ENCODE data around the gene MAP3K5. TPM values are rescaled to one million over a fixed set of nuclear protein-coding genes. Genes with fewer than 3 reads are reported as not detected.

Gene MAP3K5
- total RNA-seq, 1 donor from 2014 or later, result 0.09 TPM

DNA sequence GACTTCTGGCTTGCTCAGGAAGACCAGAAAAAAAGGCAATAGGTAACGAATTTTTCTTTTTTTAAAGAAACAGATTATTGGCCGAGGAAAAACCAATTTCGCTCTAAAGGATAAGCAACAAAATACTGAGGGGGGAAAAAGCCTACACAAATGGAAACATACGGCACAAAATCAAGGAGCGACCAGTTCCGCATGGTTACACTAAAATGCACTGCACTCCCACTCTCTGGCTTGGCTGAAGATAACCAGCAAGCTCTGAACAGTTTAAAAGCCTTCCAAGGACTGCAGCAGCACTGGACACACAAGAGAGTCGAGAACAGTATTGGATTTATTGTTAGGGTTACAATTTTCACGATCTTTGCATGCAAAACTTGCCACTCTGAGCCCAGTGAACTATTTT, 241.2 kb downstream of the MAP3K5 start:
- peak overlapping the region; percentile 79 for H3K4me3 Mint-ChIP-seq
- H3K4me1 Mint-ChIP-seq, result peaks cover 4% of the 10 kb centered on the region
- TF ChIP-seq, protein P1, sequence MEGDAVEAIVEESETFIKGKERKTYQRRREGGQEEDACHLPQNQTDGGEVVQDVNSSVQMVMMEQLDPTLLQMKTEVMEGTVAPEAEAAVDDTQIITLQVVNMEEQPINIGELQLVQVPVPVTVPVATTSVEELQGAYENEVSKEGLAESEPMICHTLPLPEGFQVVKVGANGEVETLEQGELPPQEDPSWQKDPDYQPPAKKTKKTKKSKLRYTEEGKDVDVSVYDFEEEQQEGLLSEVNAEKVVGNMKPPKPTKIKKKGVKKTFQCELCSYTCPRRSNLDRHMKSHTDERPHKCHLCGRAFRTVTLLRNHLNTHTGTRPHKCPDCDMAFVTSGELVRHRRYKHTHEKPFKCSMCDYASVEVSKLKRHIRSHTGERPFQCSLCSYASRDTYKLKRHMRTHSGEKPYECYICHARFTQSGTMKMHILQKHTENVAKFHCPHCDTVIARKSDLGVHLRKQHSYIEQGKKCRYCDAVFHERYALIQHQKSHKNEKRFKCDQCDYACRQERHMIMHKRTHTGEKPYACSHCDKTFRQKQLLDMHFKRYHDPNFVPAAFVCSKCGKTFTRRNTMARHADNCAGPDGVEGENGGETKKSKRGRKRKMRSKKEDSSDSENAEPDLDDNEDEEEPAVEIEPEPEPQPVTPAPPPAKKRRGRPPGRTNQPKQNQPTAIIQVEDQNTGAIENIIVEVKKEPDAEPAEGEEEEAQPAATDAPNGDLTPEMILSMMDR (conservative IDR thresholded peaks at IDR 0.05), result no peak
- no peak for DNase-seq (ENCODE audit: low read depth, low spot score)
- peaks cover 87% of the 10 kb centered on the region for H3K27me3 Mint-ChIP-seq (ENCODE audit: low read depth)
- no peaks in the 10 kb centered on the region for H3K9me3 Mint-ChIP-seq
- H3K36me3 Mint-ChIP-seq (ENCODE audit: low read depth), result no peaks in the 10 kb centered on the region
- no peak overlapping the region for H3K27ac Mint-ChIP-seq (ENCODE audit: unreplicated experiment)

DNA sequence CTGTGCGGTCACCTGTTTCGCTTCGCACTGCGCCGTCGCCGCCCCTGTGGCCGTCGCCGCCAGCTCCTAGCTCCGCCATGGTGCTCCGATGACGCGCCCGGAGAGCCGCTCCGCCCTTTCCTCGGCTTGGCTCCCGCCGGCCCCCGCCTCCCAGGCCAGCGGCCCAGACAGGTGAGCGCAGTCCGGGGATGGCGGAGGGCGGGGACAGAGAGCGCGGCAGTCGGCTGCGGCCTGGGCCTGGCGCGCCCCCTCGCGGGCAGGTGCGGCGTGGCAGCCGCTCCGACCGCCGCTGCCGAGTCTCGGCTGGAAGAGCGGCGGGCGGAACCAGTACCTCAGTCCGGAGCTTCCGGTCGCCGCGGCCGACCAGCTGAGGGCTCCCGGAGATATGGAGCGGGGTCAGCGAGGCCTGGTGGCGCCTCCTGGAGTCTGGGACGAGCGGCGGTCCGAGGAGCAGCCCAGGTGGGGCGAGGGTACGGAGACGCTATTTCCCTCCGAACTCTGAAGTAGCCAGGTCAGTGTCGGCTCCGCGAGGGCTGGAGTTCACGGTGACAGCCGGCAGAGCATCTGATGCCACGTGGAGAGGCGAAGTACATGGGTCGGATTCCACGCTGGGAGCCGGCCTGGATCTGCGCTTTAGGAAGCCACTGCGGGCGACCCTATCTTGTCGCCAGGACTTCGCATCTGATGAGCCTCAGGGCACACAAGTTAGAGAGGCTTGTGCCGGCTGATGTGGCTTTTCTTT, 241.8 kb downstream of the MAP3K5 start, which contains the start of gene MAP7:
MAP7 (minus strand) TSS at position 93 of the 742 bp plus-strand sequence; CDS start at position 79, 14 bp downstream.
- TF ChIP-seq, protein P1 (conservative IDR thresholded peaks at IDR 0.05), result peak; percentile 98
- H3K4me3 Mint-ChIP-seq, result peak within 1 kb of the TSS; percentile 79
- H3K27ac Mint-ChIP-seq (ENCODE audit: unreplicated experiment), result no peak within 1 kb of the TSS
- H3K9me3 Mint-ChIP-seq, result no peaks in the 10 kb centered on the region
- H3K4me1 Mint-ChIP-seq, result peaks cover 4% of the 10 kb centered on the region
- H3K36me3 Mint-ChIP-seq (ENCODE audit: low read depth), result no peaks in the 10 kb centered on the region
- H3K27me3 Mint-ChIP-seq (ENCODE audit: low read depth), result peaks cover 88% of the 10 kb centered on the region
- peak; percentile 23 for DNase-seq (ENCODE audit: low read depth, low spot score)

DNA sequence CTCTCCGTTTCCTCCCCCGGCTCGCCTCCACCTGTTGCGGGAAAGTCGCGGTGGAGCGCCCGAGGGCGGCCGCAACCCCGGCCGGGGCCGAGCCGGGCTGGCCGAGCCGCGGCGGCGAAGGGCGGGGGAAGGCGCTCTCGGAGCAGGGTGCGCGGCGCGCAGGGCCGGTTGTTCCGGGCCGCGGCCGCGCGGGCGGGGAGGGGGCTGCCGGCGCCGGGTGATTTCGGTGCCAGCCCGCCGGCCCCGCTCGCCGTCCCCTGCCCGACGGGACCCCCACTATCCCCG, 242.3 kb downstream of the MAP3K5 start:
- no peaks in the 10 kb centered on the region for H3K36me3 Mint-ChIP-seq (ENCODE audit: low read depth)
- no peak for DNase-seq (ENCODE audit: low read depth, low spot score)
- peaks cover 4% of the 10 kb centered on the region for H3K4me1 Mint-ChIP-seq
- H3K9me3 Mint-ChIP-seq, result no peaks in the 10 kb centered on the region
- peaks cover 88% of the 10 kb centered on the region for H3K27me3 Mint-ChIP-seq (ENCODE audit: low read depth)
- TF ChIP-seq, protein P1 (conservative IDR thresholded peaks at IDR 0.05), result no peak
- no peak overlapping the region for H3K4me3 Mint-ChIP-seq
- H3K27ac Mint-ChIP-seq (ENCODE audit: unreplicated experiment), result no peak overlapping the region

DNA sequence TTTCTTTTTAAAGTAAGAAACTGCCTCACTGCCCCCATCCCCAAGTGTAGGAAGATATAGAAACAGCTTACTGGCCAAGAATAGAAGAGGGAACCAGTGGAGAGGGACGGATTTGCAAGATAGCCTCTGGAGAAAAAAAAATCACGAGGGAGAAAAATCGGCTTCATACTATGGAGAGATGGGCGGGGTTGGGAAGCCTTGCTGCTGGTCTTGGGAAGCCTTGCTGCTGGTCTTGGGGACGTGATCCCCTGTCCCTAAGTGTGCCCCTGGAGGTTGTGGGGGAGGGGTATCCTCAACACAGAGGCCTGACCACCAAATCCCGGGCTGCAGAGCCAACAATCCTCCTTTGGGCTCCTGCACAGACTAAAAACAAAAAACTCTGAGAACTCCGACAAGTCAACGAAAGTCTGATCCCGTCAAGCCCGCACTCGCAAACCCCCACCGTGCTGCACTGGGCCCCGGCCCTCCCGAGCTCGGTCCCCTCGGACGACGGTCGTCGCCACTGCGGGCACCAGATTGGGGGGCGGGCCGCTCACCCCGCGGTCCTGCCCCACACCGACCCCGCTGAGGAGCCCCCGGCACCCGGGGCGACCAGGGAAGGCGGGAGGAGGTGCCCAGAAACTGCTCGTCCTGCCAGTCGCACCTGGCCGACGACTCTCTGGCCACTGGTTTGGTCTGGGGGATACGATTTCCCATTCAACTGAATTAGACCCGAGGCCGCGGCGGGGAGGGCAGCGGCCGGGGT, 242.8 kb downstream of the MAP3K5 start:
- no peak overlapping the region for H3K27ac Mint-ChIP-seq (ENCODE audit: unreplicated experiment)
- no peaks in the 10 kb centered on the region for H3K9me3 Mint-ChIP-seq
- no peak for DNase-seq (ENCODE audit: low read depth, low spot score)
- H3K36me3 Mint-ChIP-seq (ENCODE audit: low read depth), result no peaks in the 10 kb centered on the region
- peaks cover 88% of the 10 kb centered on the region for H3K27me3 Mint-ChIP-seq (ENCODE audit: low read depth)
- H3K4me3 Mint-ChIP-seq, result peak overlapping the region; percentile 75
- peaks cover 4% of the 10 kb centered on the region for H3K4me1 Mint-ChIP-seq
- TF ChIP-seq, protein P1 (conservative IDR thresholded peaks at IDR 0.05), result no peak

- no peak for DNase-seq (ENCODE audit: low read depth, low spot score)
- Mint-ChIP-seq H3K4me3 (peak overlapping the region; percentile 75), H3K36me3 (ENCODE audit: low read depth) (no peaks in the 10 kb centered on the region), H3K27ac (ENCODE audit: unreplicated experiment) (no peak overlapping the region), H3K27me3 (ENCODE audit: low read depth) (peaks cover 88% of the 10 kb centered on the region), H3K4me1 (peaks cover 4% of the 10 kb centered on the region), H3K9me3 (no peaks in the 10 kb centered on the region)
- TF ChIP-seq, protein P1 (conservative IDR thresholded peaks at IDR 0.05), result no peak
Measured at GRCh38 chr6:136548582-136549299, 243.5 kb downstream of the MAP3K5 start.
